A549 (cell line): Measurements from ENCODE around the gene SBNO2. TPM values are rescaled to one million over a fixed set of nuclear protein-coding genes. Genes with fewer than 3 reads are reported as not detected.

Experiments used
- ATAC-seq, 2 experiments: fragments of 200-7000 bp in 1 of 2; fragments of >200 bp in 1 of 2; cut with Nextera tagmentation in 1 of 2; cut with Tn5 transposase in 1 of 2; 3 replicates each; pipeline versions ENCODE4 v1.8.0 to v1.9.1; 2018 to 2020; ENCODE audit warnings: mild to moderate bottlenecking in 1 of 2, moderate library complexity in 1 of 2
- CTCF ChIA-PET: fragments of 300-600 bp; sonication (Branson Sonifier 250); formaldehyde crosslinking; extraction: SDS; loops from one replicate; lab custom pipeline; 2021; ENCODE audit warnings: antibody characterized with exemption, inconsistent platforms; lab: Yijun Ruan, JAX
- POLR2A ChIA-PET: fragments of 350-600 bp; formaldehyde crosslinking; extraction: SDS; loops from one replicate; lab custom pipeline; 2021; ENCODE audit warnings: antibody characterized with exemption, inconsistent platforms; lab: Yijun Ruan, JAX
- DNase-seq, 2 experiments: peaks; one replicate each; pipeline versions ENCODE4 v3.0.0 to v3.0.0-alpha.2; 2011 to 2016; ENCODE audit warnings: low read depth in 1 of 2, low spot score in 1 of 2
- FAIRE-seq: peaks from 2 replicates; lab custom pipeline; 2011; peaks lifted over from hg19 to GRCh38; lab: Jason Lieb, UNC
- H3K27ac ChIP-seq, 2 experiments: fragments of >200 bp; sonication (Bioruptor Twin); formaldehyde crosslinking; 3 replicates each; pipeline ENCODE4 v1.5.1; 2016 to 2017
- H3K4me1 ChIP-seq: fragments of >200 bp; sonication (Bioruptor Twin); formaldehyde crosslinking; 3 replicates; pipeline ENCODE4 v1.6.1; 2016
- H3K4me2 ChIP-seq: fragments of >200 bp; sonication (Bioruptor Twin); formaldehyde crosslinking; 3 replicates; pipeline ENCODE4 v1.6.1; 2016
- H3K4me3 ChIP-seq: fragments of >200 bp; sonication (Bioruptor Twin); formaldehyde crosslinking; 3 replicates; pipeline ENCODE4 v1.5.1; 2016
- H3K9me3 ChIP-seq: fragments of >200 bp; sonication (Bioruptor Twin); formaldehyde crosslinking; 3 replicates; pipeline ENCODE4 v1.6.1; 2016
- BCL3 ChIP-seq: fragments of >200 bp; sonication (Bioruptor Twin); formaldehyde crosslinking; IDR thresholded peaks from 3 replicates; pipeline ENCODE4 v1.6.1; 2016
- CBX8 ChIP-seq: fragments of 200-600 bp; sonication (generic); IDR thresholded peaks from 2 replicates; pipeline ENCODE4 v1.6.1; 2016
- EP300 ChIP-seq, 2 experiments: fragments of >200 bp; sonication (Bioruptor Twin); formaldehyde crosslinking; IDR thresholded peaks; 2 replicates in 1 of 2; 3 replicates in 1 of 2; pipeline ENCODE4 v1.6.1; 2016 to 2017
- FOSL2 ChIP-seq, 2 experiments: fragments of 450-650 bp in 1 of 2; fragments of >200 bp in 1 of 2; sonication (Bioruptor Twin) in 1 of 2; formaldehyde crosslinking; IDR thresholded peaks; 2 replicates each; pipeline versions ENCODE4 v1.5.0 to v1.6.1; 2016 to 2020; ENCODE audit warnings: mild to moderate bottlenecking in 1 of 2, moderate library complexity in 1 of 2
- HOXB13 ChIP-seq: fragments of 250-450 bp; sonication (Bioruptor Pico); IDR thresholded peaks from 2 replicates; pipeline ENCODE4 v1.5.0; 2020; ENCODE audit warnings: low read depth, mild to moderate bottlenecking, moderate library complexity
- HOXB5 ChIP-seq: fragments of 250-450 bp; sonication (Bioruptor Pico); IDR thresholded peaks from 2 replicates; pipeline ENCODE4 v1.5.0; 2020; ENCODE audit warnings: mild to moderate bottlenecking, moderate library complexity
- JUN ChIP-seq, 2 experiments: fragments of >200 bp; sonication (Bioruptor Twin); formaldehyde crosslinking; IDR thresholded peaks; 2 replicates in 1 of 2; 3 replicates in 1 of 2; pipeline ENCODE4 v1.6.1; 2016 to 2017
- MYC ChIP-seq: IDR thresholded peaks from 2 replicates; pipeline ENCODE4 v1.6.1; 2012; ENCODE audit warnings: mild to moderate bottlenecking, inconsistent platforms, low read length, improper control_type of control experiment, borderline replicate concordance
- NFE2L2 ChIP-seq: fragments of 150-350 bp; conservative IDR thresholded peaks from 2 replicates; pipeline ENCODE4 v1.6.1; 2014; ENCODE audit warnings: low read length
- NPAS2 ChIP-seq: fragments of 250-450 bp; sonication (Bioruptor Pico); IDR thresholded peaks from 2 replicates; pipeline ENCODE4 v1.8.0; 2022; ENCODE audit warnings: mild to moderate bottlenecking, moderate library complexity, borderline replicate concordance
- NR3C1 ChIP-seq: fragments of >200 bp; sonication (Bioruptor Twin); formaldehyde crosslinking; IDR thresholded peaks from 3 replicates; pipeline ENCODE4 v1.6.1; 2017
- PHF8 ChIP-seq: fragments of 200-600 bp; sonication (generic); IDR thresholded peaks from 2 replicates; pipeline ENCODE4 v1.6.1; 2016; ENCODE audit warnings: low read depth, mild to moderate bottlenecking, antibody characterized with exemption, moderate library complexity, borderline replicate concordance
- POLR2AphosphoS2 ChIP-seq: conservative IDR thresholded peaks from 2 replicates; pipeline ENCODE4 v1.6.1; 2012; ENCODE audit warnings: low read length, improper control_type of control experiment, inconsistent platforms
- RCOR1 ChIP-seq: fragments of 150-350 bp; IDR thresholded peaks from 2 replicates; pipeline ENCODE4 v1.6.1; 2014; ENCODE audit warnings: antibody characterized with exemption, low read length, low read depth
- TFCP2L1 ChIP-seq: fragments of 250-450 bp; sonication (Bioruptor Pico); IDR thresholded peaks from 2 replicates; pipeline ENCODE4 v1.5.0; 2021; ENCODE audit warnings: mild to moderate bottlenecking
- TP53 ChIP-seq: fragments of 250-450 bp; sonication (Bioruptor Pico); IDR thresholded peaks from 2 replicates; pipeline ENCODE4 v1.5.0; 2021; ENCODE audit warnings: mild to moderate bottlenecking, moderate library complexity
- USF2 ChIP-seq: fragments of 450-650 bp; IDR thresholded peaks from 2 replicates; pipeline ENCODE4 v1.6.1; 2014; ENCODE audit warnings: antibody characterized with exemption
- ZC3H11A ChIP-seq: fragments of 450-650 bp; IDR thresholded peaks from 2 replicates; pipeline ENCODE4 v1.6.1; 2014; ENCODE audit warnings: antibody characterized with exemption, mild to moderate bottlenecking
- WGBS: methylation state at CpG from one replicate; pipeline ENCODE4 v1.1.6; 2017; ENCODE audit errors: missing lambda C conversion rate; 5-methylcytosine and 5-hydroxymethylcytosine counted together
- polyA plus RNA-seq, 4 experiments: library from polyadenylated mRNA; depleted of rRNA in 3 of 4; stranded (reverse); fragments of >200 nt; fragmentation: RNase III in 1 of 4; extraction: RNeasy Plus Mini Kit Qiagen cat#74134 plus additional on column Dnase treatment in 1 of 4; gene quantifications; 2 replicates in 3 of 4; 3 replicates in 1 of 4; pipeline ENCODE4 v1.2.3, GENCODE V29; 2011 to 2017
- TF ChIP-seq, protein P1 (sequence below): fragments of >200 bp; sonication (Bioruptor Twin); formaldehyde crosslinking; IDR thresholded peaks from 2 replicates; pipeline ENCODE4 v1.6.1; 2016
- TF ChIP-seq, protein P2 (sequence below): fragments of 250-450 bp; sonication (Bioruptor Pico); IDR thresholded peaks from 2 replicates; pipeline ENCODE4 v1.5.0; 2020; ENCODE audit warnings: low read depth, mild to moderate bottlenecking, moderate library complexity

SBNO2 gene
- polyA plus RNA-seq, 2 of the 4 experiments (the other 2 are of a cell fraction), result 6.8 to 27.0 TPM

DNA sequence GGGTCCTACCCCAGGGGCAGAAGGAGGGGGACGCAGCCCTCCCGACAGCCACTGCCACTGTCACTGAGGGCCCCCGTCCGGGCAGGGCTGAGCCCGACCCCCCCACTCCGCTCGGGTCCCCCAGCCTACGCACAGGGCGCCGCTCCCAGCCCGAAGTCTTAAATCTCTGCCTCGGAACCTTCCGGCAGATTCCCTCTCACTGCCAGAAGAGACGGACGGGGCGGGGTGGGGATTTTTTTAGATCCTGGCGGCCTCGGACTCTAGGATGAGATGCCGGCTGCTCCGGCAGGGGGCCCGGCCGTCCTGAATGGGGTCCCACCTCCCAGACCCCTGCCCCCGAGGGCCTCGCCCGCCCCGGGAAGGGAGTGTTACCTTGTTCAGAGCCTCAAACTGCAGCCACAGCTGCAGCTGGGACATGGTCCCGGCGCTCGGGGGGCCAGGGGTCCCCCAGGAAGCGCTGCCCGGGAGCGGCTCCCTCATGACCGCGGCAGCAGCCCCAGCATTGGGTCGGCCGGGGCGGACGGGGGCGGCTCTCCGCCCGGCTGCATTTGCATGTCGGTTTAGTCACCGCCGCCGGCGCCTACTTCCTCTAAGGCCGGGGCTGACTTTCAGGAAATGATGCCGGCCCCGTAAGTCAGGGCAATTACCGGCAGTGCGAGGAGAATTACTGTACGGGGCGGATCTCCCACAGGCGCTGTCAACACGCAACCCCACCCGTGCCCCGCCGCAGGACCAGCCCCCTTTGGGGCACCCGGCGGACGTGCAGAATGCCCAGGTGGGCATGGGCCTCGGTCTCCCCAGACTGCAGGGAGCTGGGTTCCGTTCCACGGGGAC is 42.1 kb downstream of the SBNO2 start:
- CTCF ChIA-PET, result interaction anchor here (0.6 to 3.3 kb wide), 3 partner anchors 8 to 63 kb away, joined by 3 to 16 read pairs (median 4); no protein-coding TSS in a partner anchor
- TF ChIP-seq JUN (IDR thresholded peaks at IDR 0.05) (no peak), NPAS2 (CRISPR knock-in tag) (no peak), MYC (no peak), POLR2AphosphoS2 (no peak), TFCP2L1 (CRISPR knock-in tag) (no peak), PHF8 (no peak), HOXB13 (CRISPR knock-in tag) (no peak)
- Histone ChIP-seq H3K4me1 (peaks cover 21% of the 10 kb centered on the region), H3K9me3 (no peaks in the 10 kb centered on the region), H3K27ac (peak overlapping the region; percentile 68 to 91), H3K4me2 (peak overlapping the region; percentile 70), H3K4me3 (peak overlapping the region; percentile 26; the same call in 2 of the 3 replicates)
- POLR2A ChIA-PET, result interaction anchor here (0.6 kb wide), 1 partner anchor 113 kb away, joined by 5 read pairs; no protein-coding TSS in a partner anchor
- FAIRE-seq, result no peak
- 83% methylated on average over 14 of the region's 64 CpGs for WGBS
- DNase-seq, result peak in 1 of 2 experiments; percentile 64
- ATAC-seq, result peak; percentile 52 to 63; a peak in 5 of 6 replicates

- ChIA-PET POLR2A (interaction anchor here (0.6 kb wide), 1 partner anchor 31 kb away, joined by 3 read pairs; no protein-coding TSS in a partner anchor), CTCF (interaction anchor here (1.2 to 3.3 kb wide), 4 partner anchors 9 to 66 kb away, joined by 3 to 16 read pairs (median 6); no protein-coding TSS in a partner anchor)
- H3K4me3 ChIP-seq, result no peak overlapping the region
- no peak for DNase-seq
- peak overlapping the region; percentile 68 to 91 for H3K27ac ChIP-seq
- peaks cover 29% of the 10 kb centered on the region for H3K4me1 ChIP-seq
- peak overlapping the region; percentile 70 for H3K4me2 ChIP-seq
- WGBS, result 88% methylated on average over 11 of the region's 22 CpGs
- ATAC-seq, result peak; percentile 6 to 11; a peak in 1 of 6 replicates
- FAIRE-seq, result no peak
- no peaks in the 10 kb centered on the region for H3K9me3 ChIP-seq
- TF ChIP-seq EP300 (IDR thresholded peaks at IDR 0.05) (no peak), POLR2AphosphoS2 (no peak), TP53 (CRISPR knock-in tag) (no peak), NFE2L2 (no peak), RCOR1 (no peak), FOSL2 (IDR thresholded peaks at IDR 0.05) (no peak), FOSL2 (CRISPR knock-in tag; IDR thresholded peaks at IDR 0.05) (no peak), HOXB5 (no peak), ZC3H11A (no peak), CBX8 (no peak), NR3C1 (no peak), USF2 (no peak), BCL3 (no peak)
- TF ChIP-seq, protein P1, sequence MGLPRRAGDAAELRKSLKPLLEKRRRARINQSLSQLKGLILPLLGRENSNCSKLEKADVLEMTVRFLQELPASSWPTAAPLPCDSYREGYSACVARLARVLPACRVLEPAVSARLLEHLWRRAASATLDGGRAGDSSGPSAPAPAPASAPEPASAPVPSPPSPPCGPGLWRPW, result no peak
- TF ChIP-seq, protein P2, sequence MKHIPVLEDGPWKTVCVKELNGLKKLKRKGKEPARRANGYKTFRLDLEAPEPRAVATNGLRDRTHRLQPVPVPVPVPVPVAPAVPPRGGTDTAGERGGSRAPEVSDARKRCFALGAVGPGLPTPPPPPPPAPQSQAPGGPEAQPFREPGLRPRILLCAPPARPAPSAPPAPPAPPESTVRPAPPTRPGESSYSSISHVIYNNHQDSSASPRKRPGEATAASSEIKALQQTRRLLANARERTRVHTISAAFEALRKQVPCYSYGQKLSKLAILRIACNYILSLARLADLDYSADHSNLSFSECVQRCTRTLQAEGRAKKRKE (CRISPR knock-in tag), result no peak
These were observed 43.0 kb downstream of the SBNO2 start for GRCh38 chr19:1130771-1131717.
